ENCODE data around the gene P3H2.

DNA sequence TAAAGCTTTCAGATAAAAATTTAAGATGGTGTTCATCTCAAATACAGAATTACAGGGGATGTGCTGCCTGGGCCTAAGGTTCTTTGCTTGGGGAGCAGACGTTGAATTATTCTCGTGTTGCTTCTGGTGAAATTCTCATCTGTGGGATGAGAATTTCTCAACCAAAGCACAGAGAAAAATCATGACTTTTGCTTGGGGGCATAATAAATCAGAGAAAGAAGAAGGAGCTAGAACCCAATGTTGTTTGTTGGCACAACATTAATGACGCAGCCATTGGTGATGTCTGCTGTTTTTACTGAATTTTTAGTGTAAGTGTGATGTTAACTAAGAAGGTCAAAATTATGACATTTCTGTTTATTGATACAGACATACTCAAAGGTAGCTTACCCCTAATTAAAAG is 35.7 kb downstream of the P3H2 start:
- TF ChIP-seq, protein P1, sequence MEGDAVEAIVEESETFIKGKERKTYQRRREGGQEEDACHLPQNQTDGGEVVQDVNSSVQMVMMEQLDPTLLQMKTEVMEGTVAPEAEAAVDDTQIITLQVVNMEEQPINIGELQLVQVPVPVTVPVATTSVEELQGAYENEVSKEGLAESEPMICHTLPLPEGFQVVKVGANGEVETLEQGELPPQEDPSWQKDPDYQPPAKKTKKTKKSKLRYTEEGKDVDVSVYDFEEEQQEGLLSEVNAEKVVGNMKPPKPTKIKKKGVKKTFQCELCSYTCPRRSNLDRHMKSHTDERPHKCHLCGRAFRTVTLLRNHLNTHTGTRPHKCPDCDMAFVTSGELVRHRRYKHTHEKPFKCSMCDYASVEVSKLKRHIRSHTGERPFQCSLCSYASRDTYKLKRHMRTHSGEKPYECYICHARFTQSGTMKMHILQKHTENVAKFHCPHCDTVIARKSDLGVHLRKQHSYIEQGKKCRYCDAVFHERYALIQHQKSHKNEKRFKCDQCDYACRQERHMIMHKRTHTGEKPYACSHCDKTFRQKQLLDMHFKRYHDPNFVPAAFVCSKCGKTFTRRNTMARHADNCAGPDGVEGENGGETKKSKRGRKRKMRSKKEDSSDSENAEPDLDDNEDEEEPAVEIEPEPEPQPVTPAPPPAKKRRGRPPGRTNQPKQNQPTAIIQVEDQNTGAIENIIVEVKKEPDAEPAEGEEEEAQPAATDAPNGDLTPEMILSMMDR (conservative IDR thresholded peaks at IDR 0.05; ENCODE audit: low read depth, low read length) = no peak
- TF ChIP-seq POLR2A (IDR thresholded peaks at IDR 0.05; ENCODE audit: low read depth, low read length) = no peak
- no peak for TF ChIP-seq ELK1 (IDR thresholded peaks at IDR 0.05; ENCODE audit: borderline replicate concordance, low read depth, low read length)
- no peak for TF ChIP-seq RAD21 (IDR thresholded peaks at IDR 0.05; ENCODE audit: low read length)
- TF ChIP-seq BHLHE40 (IDR thresholded peaks at IDR 0.05; ENCODE audit: low read depth, low read length) = no peak
- TF ChIP-seq SMC3 (IDR thresholded peaks at IDR 0.05; ENCODE audit: low read depth, low read length) = no peak
- no peak for TF ChIP-seq MXI1 (IDR thresholded peaks at IDR 0.05; ENCODE audit: borderline replicate concordance, low read depth, low read length)
- no peak for TF ChIP-seq MAFK (IDR thresholded peaks at IDR 0.05; ENCODE audit: low read depth, low read length)
- TF ChIP-seq CEBPB (IDR thresholded peaks at IDR 0.05; ENCODE audit: low read depth, low read length) = no peak

All from IMR-90 (cell line).